HG03025 (cell line): ENCODE data around the gene MAGI2.

Experiments
- ATAC-seq: cut with Tn5 transposase; IDR thresholded peaks from one replicate; pipeline ENCODE4 v1.9.1; 2021; ENCODE audit warnings: mild to moderate bottlenecking, moderate library complexity; ENCODE audit not compliant: unreplicated experiment, low FRiP score

MAGI2 gene

DNA sequence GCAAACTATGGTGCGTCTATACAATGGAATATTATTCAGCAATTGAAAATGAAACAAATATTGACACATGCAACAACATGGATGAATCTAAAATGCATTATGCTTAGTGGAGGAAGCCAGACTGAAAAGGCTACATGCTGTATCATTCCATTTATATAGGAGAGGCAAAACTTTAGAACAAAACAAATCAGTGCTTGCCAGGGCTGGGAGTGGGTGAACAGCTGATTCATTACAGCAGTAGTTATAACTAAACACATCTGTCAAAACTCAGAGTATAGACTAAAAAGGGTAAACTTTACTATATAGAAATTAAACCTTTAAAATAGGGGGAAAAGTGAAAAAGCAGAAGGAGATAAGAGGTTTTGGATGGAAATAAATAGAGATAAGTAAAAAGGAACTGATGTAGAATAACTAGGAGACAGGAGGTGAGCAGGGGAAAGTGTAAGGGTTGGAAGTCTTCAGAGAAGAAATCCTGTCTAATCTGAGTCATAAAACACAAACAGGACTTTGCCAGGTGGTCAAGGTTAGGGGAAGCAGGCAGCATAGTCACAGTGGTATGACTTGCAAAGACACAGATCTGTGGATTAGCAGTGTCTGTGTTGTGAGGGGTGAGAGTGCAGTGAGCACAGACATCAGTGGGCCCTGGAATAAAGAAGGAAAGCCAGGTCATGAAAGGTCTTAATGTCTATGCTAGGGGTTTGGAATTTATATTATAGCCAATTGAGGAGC lies 1305.1 kb downstream of the MAGI2 start:
- ATAC-seq: no peak

DNA sequence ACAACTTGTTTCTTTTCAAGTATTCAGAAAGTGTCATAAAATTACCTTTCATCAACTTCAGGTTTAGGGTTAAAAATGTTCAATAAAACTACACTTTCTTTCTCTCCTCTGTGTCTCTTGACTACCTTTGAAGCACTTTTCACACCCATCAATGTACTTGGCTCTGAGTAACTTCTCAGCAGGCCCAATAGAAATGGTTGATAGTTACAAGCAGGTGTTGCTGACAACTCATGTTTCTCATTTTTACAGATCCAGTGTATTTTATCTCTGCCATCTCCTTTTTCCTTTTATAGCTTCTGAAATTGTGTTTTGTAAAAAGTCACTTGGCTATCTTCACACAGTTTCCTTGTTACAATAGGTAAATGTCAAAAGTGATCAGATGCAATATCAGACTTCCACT lies 1306.9 kb downstream of the MAGI2 start:
- ATAC-seq: no peak

GRCh38 chr7:78143661-78144060 lies 1309.8 kb downstream of the MAGI2 start:
- no peak for ATAC-seq

- ATAC-seq: no peak
Observed at GRCh38 chr7:78141522-78142281, 1311.8 kb downstream of the MAGI2 start.

DNA sequence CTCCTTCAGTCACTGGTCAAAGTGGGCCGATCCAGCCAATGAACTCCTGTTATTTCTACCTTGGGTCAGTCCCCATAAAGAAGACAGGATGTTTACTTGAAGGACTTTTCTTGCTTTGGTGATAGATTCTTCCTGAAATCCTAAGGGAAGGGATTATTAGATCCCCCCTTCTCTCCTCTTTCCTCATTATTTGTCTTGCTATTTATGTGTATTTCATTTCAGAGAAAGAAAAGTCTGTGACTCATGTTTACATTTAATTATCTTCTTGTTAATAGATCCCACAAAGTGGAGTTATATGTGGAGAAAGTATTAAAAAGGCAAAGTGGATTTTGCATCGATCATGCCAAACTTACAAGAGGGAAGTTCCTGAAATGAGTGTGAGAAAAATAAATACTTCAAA lies 1313.4 kb downstream of the MAGI2 start:
- ATAC-seq: no peak

DNA sequence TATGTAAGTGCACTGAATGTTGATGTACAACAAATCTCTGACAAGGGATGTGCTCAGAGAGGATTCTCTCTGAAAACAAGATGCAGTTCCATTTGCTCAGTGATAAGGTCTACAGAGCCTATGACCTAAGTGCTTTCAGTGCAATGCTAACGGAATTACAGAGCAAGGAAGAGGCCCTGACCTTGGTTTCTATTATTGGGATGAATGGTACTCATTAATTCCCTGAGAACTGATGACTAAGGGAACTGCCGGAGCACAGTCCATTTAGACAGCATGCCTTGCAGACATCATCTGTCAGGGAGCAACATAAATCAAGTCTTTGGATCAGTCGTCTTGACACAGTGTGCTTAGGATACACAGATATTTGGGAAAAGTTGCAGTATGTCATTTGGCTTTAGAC lies 1314.1 kb downstream of the MAGI2 start:
- ATAC-seq: no peak

- ATAC-seq: no peak
Observed at GRCh38 chr7:78134774-78135173, 1318.7 kb downstream of the MAGI2 start.

GRCh38 chr7:78134256-78134655 lies 1319.2 kb downstream of the MAGI2 start:
- ATAC-seq: no peak

DNA sequence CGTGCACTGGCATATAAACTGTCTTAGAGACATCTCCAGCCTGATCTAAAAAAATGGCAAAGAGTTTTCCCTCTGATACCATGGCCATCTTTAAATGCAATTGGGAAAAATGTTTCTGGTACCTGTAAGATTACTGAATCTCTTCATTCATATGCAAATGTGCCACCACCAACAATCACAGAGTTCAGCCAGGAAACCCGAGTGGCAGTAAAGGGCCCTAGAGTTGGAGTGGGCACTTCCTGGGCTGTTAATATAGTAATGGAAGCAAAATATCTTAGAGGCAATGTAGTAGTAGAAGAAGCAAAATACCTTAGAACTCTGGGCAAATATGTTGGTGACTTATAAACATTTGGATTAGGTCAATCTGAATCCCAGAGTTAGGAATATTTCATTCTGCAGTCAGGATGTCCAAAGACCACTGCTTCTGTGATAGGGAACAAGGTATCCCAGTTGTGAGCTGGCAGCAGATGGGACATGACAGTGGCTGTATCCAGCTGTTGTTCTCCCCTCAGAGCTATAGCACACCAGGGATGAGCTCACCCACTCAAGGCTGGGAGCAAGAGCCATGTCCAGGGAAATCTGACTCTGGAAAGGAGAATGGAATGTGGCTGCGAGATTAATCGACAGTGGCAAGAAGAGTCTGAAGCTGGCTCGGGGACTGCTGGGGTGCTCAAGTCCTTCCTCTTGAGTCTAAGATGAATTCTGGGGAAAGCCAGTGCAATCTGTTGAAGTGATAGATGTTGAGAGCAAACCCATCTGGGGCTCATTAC lies 1322.8 kb downstream of the MAGI2 start:
- no peak for ATAC-seq

- no peak for ATAC-seq
Observed at GRCh38 chr7:78129865-78130264, 1323.6 kb downstream of the MAGI2 start.

DNA sequence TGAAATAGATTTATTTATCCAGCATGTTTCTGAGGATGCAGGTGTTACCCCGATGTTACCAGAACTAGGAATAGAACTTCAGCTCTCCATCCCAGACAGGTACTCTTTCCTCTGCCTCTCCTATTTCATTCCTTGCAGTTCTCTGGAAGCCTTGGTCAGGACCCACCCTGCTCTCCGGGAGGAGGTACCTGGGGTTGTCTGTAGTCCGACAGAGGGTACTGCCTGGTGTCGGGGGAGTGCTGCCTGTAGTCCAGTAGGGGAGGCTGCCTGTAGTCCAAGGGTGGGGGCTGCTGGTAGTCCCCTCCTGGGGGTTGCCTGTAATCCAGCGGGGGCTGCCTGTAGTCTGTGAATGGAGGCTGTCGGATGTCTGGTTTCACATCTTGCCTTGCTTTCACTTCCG lies 1326.5 kb downstream of the MAGI2 start:
- ATAC-seq: no peak

DNA sequence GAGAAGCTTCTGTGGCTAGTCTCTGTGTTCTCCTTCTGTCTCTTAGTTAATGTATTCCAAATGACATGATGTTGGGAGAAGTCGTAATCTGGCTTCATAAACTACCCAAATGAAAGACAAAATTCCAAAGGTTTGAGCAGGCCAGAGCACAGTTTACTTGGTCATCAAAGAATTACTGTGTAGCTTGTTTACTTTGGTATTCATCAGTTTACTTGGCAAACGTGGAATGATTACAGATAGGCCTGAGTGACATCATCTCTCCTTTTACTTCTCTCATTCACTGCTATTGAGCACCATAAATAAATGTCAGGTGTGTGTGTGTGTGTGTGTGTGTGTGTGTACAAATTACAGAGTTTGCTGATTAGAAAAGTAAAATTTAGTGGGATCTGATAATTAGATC lies 1327.6 kb downstream of the MAGI2 start:
- ATAC-seq: no peak

- no peak for ATAC-seq
Observed at GRCh38 chr7:78124216-78124615, 1329.3 kb downstream of the MAGI2 start.

DNA sequence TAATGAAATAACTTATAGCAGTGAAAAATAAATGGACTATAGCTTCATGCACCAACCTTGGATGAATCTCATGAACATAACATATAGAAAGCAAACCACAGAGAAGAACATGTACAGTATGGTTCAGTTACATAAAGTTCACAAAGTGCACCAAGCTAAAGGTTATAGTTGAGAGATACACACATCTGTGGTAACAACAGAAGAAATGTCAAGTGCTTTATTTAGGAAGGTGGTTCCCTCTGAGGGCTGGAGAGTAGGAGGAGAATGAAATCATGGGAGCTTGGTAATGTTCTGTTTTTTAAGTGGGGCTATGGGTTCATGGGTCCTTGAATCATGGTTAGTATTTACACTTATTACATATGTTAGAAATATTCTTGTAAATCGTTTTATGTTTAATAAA lies 1331.6 kb downstream of the MAGI2 start:
- ATAC-seq: no peak

GRCh38 chr7:78118470-78118869 lies 1335.0 kb downstream of the MAGI2 start:
- ATAC-seq: no peak

- ATAC-seq: no peak
Observed at GRCh38 chr7:78115876-78116275, 1337.6 kb downstream of the MAGI2 start.

- no peak for ATAC-seq
Observed at GRCh38 chr7:78114993-78115392, 1338.5 kb downstream of the MAGI2 start.

GRCh38 chr7:78112488-78112887 lies 1341.0 kb downstream of the MAGI2 start:
- ATAC-seq: no peak

GRCh38 chr7:78111386-78111785 lies 1342.1 kb downstream of the MAGI2 start:
- no peak for ATAC-seq

DNA sequence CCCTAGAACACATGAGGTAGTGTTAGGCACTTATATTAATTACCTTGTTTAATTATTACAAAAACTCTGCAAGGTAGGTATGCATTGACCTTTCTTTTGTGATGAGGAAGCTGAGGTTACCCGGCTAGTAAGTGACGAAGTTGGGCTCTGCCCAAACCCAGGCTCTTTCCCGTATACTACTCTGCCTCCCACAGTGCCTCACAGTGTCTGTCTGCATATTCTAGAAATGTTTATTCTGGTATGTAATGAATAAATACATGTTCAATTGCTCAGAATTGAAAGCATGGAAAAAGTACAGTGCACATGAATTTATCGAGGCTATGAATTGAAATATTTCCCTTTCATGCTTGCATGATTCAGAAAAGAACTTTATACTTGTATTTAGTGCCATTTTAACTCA lies 1350.0 kb downstream of the MAGI2 start:
- ATAC-seq: no peak

DNA sequence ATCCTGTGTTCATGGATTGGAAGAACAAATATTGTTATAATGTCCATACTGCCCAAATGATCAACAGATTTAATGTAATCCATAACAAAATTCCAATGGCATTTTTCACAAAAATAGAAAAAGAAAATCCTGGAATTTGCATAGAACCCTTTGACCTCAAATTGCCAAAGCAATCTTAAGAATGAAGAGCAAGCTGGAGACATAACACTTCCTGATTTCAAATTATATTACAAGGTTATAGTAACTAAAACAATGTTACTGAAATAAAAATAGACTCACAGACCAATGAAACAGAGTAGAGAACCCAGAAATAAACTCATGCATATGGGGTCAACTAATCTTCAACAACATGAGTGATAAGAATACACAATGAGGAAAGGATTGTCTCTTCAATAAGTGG lies 1352.4 kb downstream of the MAGI2 start:
- ATAC-seq: no peak
